HCT116 (cell line): ENCODE measurements around the gene CABS1.

Source experiments
- CEBPB ChIP-seq: IDR thresholded peaks from 2 replicates; pipeline ENCODE4 v1.6.1; 2012; ENCODE audit warnings: low read depth
- EZH2 ChIP-seq: fragments of 200-600 bp; sonication (generic); IDR thresholded peaks from 2 replicates; pipeline ENCODE4 v1.6.1; 2017; ENCODE audit warnings: antibody characterized with exemption, mixed run types
- SIN3A ChIP-seq: IDR thresholded peaks from 2 replicates; pipeline ENCODE4 v1.6.1; 2012; ENCODE audit warnings: low read depth
- SP1 ChIP-seq: IDR thresholded peaks from 2 replicates; pipeline ENCODE4 v1.6.1; 2012; ENCODE audit warnings: low read depth
- TCF7L2 ChIP-seq: IDR thresholded peaks from 2 replicates; pipeline ENCODE4 v1.7.0; 2011; ENCODE audit warnings: borderline replicate concordance, inconsistent platforms; ENCODE audit not compliant: insufficient read depth, insufficient read length; ENCODE audit errors: extremely low read depth
- ZFX ChIP-seq: fragments of 450-650 bp; IDR thresholded peaks from 2 replicates; pipeline ENCODE4 v1.6.1; 2017
- TF ChIP-seq, protein P1 (sequence below), 3 experiments: fragments of 200-600 bp in 1 of 3; sonication (generic) in 1 of 3; IDR thresholded peaks in 2 of 3; conservative IDR thresholded peaks in 1 of 3; 2 replicates each; pipeline ENCODE4 v1.5.1; 2012 to 2017; ENCODE audit warnings: low read depth in 2 of 3, low read length in 2 of 3, antibody characterized with exemption in 1 of 3, borderline replicate concordance in 1 of 3, control low read depth in 1 of 3, mild to moderate bottlenecking in 1 of 3, mixed read lengths in 1 of 3, mixed run types in 1 of 3, moderate library complexity in 1 of 3; ENCODE audit not compliant: insufficient read depth in 1 of 3

DNA sequence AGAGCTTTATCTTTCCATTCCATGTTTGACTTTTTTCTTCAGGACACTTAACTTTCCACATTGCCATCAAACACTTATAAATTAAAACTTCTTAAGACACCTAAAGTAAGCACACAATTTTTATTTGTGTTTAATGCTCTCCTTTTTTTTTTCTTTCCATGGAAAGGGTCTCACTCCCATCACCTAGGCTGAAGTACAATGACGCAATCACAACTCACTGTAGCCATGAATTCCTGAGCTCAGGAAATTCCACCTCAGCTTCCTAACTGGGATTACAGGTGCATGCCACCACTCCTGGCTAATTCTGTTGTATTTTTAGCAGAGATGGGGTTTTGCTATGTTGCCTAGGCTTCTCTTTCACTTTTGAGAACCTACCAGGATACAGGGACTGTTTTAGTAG lies 33.0 kb downstream of the CABS1 start:
- TF ChIP-seq, protein P1, sequence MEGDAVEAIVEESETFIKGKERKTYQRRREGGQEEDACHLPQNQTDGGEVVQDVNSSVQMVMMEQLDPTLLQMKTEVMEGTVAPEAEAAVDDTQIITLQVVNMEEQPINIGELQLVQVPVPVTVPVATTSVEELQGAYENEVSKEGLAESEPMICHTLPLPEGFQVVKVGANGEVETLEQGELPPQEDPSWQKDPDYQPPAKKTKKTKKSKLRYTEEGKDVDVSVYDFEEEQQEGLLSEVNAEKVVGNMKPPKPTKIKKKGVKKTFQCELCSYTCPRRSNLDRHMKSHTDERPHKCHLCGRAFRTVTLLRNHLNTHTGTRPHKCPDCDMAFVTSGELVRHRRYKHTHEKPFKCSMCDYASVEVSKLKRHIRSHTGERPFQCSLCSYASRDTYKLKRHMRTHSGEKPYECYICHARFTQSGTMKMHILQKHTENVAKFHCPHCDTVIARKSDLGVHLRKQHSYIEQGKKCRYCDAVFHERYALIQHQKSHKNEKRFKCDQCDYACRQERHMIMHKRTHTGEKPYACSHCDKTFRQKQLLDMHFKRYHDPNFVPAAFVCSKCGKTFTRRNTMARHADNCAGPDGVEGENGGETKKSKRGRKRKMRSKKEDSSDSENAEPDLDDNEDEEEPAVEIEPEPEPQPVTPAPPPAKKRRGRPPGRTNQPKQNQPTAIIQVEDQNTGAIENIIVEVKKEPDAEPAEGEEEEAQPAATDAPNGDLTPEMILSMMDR (IDR thresholded peaks at IDR 0.05 in 2 of 3, conservative IDR thresholded peaks at IDR 0.05 in 1 of 3; ENCODE audit: borderline replicate concordance in 1 of 3, insufficient read depth in 1 of 3, low read depth in 2 of 3, low read length in 2 of 3) = no peak
- TF ChIP-seq TCF7L2 = no peak
- no peak for TF ChIP-seq SIN3A
- no peak for TF ChIP-seq CEBPB
- no peak for TF ChIP-seq EZH2
- TF ChIP-seq ZFX = no peak
- no peak for TF ChIP-seq SP1
